GM19240 (cell line): ENCODE data around the gene WDR82.
A peak's percentile ranks its signal among the peaks of the same experiment; 100 is the strongest.
"Not testable (repeated sequence)": the region's sequence is repeated elsewhere in the genome, so short reads cannot be mapped to it uniquely, and the experiment has no call there.

Experiments used
- DNase-seq: peaks from one replicate; pipeline ENCODE4 v3.0.0; 2011; ENCODE audit warnings: low spot score; ENCODE audit not compliant: insufficient read length

The WDR82 gene

GRCh38 chr3:52289747-52290595 lies 11.5 kb upstream of the WDR82 start:
- DNase-seq: no peak

GRCh38 chr3:52289338-52289746 lies 10.9 kb upstream of the WDR82 start:
- DNase-seq: no peak

DNA sequence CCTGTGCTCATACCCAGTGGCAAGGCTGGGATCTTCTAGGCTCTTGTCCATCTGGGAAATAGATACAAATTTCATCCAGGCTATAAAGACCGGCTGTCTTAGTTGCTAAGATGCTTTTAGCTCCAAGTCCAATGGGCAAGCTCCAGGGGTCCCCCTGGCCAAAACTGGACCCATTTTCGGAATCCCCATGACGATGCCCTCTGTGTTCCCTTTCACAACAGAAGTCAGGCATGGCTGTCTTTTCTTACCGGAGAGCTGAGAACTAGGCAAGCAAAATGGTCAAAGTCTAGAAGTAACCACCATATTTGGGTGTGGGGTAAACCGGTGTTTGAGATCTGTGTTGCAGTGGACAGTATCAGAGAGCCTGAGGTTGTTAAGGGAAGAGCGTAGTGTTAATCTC lies 10.2 kb upstream of the WDR82 start:
- no peak for DNase-seq

DNA sequence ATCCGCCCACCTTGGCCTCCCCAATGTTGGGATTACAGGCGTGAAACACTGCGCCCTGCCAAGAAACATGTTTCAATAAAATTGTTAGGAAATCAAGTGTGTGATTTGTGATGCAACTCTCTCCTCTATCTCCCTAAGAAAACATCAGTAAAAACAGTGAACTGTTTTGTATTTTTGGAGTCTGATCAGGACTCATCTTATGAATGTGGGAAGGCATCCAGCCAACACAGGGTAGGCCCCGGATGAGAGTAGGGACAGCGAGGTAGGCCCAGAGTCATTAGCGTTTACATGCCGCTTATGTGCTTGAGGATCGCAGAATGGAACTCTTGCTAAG lies 8.3 kb upstream of the WDR82 start:
- DNase-seq: no peak

DNA sequence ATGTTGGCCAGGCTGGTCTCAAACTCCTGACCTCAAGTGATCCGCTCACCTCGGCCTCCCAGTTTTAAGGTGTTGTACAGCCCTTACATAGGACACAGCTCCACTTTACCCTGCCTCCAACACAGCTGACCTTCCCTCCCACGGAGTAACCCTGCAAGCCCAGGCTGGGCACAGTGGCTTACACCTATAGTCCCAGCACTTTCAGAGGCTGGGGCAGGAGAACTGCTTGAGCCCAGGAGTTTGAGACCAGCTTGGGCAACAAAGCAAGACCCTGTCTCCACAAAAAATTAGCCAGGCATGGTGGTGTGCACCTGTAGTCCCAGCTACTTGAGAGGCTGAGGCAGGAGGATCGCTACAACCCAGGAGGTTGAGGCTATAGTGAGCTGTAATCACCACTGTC lies 5.6 kb upstream of the WDR82 start:
- not testable (repeated sequence) for DNase-seq

DNA sequence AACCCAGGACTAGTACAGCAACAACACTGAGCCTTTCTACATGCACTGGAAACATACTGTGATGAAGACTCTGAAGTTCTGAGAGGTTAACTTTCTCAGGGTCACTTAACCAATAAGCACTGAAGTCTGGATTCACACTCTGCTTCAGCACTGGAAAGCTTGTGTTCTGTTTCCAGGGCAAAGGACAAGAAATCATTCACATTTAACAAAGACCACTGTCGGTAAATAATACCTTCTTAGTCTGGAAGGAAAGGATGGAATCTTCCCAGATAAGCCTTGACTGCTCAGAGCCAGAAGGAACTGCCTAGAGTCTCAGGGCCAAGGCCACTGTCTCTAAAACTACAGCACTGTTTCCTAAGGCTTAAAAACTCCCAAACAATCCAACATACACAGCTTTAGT lies 4.9 kb upstream of the WDR82 start:
- no peak for DNase-seq

DNA sequence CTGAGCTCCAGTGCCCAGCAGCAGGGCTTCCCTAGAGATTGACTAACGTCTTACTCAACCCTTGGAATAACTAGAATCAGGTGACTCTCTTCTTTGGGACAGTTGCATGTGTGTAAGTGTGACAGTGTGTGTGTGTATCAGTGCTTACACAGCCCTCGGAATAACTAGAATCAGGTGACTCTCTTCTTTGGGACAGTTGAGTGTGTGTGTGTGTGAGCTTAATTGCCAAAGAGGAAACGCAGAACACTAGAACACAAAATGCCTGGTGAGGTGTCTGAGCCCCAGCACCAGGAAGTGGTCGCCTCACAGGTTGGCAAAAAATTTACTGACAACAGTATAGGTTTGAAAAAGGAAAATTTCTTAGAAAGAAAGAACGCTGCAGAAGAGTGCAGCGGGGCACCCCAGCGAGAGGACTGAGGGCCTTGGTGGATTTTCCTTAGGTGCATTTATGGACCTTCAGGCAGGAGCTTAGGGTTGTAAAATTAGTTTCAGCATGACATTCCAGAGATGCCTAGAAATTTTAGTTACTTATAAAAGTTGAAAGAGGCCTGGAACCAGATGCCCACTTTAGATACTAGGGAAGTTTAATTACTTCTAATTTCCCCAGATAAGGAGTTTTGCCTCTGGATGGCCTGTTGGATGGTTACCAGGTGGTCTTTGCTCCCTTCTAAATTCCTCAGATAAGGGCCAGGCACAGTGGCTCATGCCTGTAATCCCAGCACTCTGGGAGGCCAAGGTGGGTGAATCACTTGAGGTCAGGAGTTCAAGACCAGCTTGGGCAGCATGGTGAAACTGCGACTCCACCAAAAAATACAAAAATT lies 3.7 kb upstream of the WDR82 start:
- DNase-seq: no peak

DNA sequence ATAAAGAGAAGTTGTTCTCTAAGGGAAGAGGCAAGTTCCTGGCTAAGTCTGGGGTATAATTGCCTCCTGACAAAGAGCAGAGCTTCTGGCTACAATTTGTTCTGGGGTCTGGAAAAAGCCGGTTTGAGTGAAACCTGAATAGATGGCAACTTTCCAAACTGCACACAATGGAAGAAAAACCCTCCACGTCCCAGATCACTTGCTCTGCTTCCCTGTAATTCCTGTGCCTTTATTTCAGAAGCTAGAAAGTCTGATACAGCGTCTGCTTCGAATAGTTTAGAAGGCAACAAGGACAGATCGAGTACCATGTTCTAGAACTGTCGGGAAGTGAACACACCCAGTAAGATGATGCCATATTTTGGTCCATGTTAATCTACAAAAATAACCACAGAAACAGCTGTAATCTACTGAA lies 1.6 kb upstream of the WDR82 start:
- DNase-seq: no peak

- DNase-seq: no peak
These were observed 1.1 kb upstream of the WDR82 start for GRCh38 chr3:52279596-52279995.

GRCh38 chr3:52277972-52278509 lies 408 bp downstream of the WDR82 start:
- DNase-seq: no peak

DNA sequence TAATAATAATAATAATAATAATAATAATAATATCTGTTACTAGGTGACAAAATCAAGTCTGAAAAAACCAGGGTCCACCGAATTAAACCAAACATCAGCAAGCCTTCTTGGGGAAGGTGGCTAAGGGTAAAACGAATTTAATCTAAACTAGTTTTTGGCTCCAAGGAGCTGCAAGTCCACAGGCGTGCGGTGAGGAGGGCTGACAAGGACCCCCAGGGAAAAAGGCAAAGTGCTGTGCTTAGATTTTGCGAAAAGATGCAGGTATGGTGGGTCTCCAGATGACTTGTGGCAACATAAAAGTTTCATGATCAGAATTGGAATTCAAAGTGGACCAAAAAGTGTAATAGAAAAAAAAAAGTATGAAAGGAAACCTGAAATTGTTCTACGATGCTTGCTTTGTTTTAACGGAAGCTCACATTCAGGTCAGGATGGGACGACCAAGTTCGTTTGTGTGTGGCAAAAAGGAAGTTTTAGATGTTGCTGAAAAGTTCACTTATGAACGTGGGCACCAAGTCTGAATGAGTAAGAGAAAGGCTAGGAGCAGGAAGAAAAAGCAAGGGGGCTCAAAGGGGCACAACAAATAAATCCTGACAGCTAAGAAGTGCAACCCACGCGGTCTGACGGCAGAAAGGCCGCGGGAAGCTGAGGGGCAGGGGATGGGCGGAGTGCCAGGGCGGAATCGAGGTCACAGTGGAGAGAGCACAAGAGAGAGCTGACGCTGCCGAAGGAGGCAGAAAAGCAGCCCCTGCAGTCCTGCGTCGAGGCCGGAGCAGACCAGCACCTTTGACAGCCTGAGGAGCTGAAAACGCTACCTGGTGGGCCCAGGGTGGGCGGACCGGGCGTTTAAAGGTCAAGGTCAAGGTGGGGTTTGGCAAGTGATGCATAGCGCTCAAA lies 1.1 kb downstream of the WDR82 start:
- DNase-seq: peak; percentile 38

- DNase-seq: not testable (repeated sequence)
These were observed 3.7 kb downstream of the WDR82 start for GRCh38 chr3:52274781-52275180.

- DNase-seq: no peak
These were observed 5.6 kb downstream of the WDR82 start for GRCh38 chr3:52272831-52273230.

- DNase-seq: not testable (repeated sequence)
These were observed 6.3 kb downstream of the WDR82 start for GRCh38 chr3:52272172-52272571.

DNA sequence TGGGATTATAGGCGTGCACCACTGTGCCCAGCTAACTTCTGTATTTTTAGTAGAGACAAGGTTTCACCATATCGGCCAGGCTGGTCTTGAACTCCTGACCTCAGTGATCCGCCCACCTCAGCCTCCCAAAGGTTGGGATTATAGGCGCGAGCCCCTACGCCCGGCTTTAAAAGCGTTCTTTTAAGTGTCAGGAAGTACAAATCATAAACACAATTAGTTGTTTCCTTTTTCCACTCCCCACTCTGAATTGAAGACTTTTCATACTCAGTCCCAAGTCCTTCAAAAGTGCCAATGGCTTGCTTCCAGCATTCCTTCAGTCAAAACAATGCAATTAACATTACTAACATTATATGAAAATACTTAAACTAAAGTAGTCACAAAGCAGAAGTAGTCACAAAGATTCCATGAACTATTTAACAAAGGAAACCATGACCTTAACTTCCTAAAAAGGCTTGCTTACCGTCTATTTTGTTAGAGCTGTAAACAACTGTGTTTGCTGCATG lies 8.1 kb downstream of the WDR82 start:
- no peak for DNase-seq

DNA sequence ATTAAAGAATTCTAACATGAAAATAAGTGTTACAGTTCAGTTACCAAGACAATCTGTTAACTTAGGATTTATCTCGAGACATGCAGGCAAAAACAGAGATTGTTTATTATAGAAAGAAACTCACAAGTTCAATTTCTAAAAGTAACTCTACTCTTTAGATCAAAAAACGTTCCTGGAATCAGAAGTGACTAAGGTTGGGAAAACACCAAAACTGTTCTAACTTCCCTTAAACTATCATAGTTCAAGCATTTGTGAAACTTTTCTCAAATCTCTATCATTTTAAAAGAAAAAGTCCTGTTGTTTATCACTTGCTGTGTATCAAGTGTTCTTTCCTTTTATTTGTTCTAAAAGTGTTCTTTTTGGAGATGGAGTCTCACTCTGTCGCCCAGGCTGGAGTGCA lies 8.7 kb downstream of the WDR82 start:
- no peak for DNase-seq

DNA sequence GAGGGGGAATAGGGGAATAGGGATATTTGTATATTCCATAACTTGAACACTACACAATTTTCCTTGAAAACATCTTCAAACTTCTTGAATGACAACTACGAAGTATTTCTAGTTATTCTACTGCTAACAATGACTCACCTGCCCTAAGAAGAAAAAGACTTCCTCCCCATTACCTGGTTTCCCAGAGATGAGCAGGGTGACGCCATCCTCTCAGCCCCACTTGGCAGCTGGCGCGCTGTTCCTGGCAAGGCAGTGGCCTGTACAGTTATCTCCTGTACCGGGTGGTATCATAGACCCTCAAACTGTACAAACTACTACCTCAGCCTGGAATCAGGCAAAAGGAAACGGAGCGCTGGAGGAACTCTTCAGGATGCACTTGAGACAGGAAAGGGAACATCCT lies 10.4 kb downstream of the WDR82 start:
- DNase-seq: no peak

GRCh38 chr3:52265387-52265786 lies 13.1 kb downstream of the WDR82 start:
- no peak for DNase-seq

GRCh38 chr3:52262447-52262846 lies 16.0 kb downstream of the WDR82 start:
- DNase-seq: no peak

GRCh38 chr3:52259448-52259847 lies 19.0 kb downstream of the WDR82 start:
- no peak for DNase-seq

DNA sequence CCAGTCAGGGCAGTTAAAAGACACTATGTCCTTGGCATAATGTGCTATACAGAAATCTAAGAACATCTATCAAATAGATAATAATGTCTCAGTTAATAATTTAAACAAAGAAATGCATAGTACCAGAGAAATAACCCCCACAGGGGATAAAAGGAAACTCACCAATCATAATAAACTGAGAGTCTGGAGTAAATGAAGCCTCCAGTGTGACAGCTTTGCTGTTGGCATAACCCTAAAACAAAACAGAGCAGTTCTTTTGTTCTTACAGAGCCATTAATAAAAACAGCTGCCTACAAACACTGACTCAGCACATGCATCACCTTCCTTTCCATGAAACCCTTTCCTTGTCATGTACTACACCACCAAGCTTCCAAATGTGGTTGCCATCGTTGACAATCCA lies 19.4 kb downstream of the WDR82 start:
- DNase-seq: no peak
